K562 (cell line): ENCODE data around the gene PAPOLB.

Source experiments
- ELK1 ChIP-seq: sonication (generic); formaldehyde crosslinking; IDR thresholded peaks from 2 replicates; pipeline ENCODE4 v1.8.1; 2022; ENCODE audit warnings: missing genetic modification reagents
- GMEB1 ChIP-seq: fragments of 250-450 bp; sonication (Bioruptor Pico); IDR thresholded peaks from 2 replicates; pipeline ENCODE4 v1.4.0; 2020; ENCODE audit warnings: mild to moderate bottlenecking
- NFIC ChIP-seq: fragments of 450-650 bp; IDR thresholded peaks from 2 replicates; pipeline ENCODE4 v1.6.1; 2017; ENCODE audit warnings: mild to moderate bottlenecking, inconsistent platforms
- NR1H2 ChIP-seq: sonication (generic); formaldehyde crosslinking; IDR thresholded peaks from 2 replicates; pipeline ENCODE4 v1.4.0; 2020; ENCODE audit warnings: mild to moderate bottlenecking, missing genetic modification reagents
- PATZ1 ChIP-seq: fragments of 250-450 bp; sonication (Bioruptor Pico); IDR thresholded peaks from 2 replicates; pipeline ENCODE4 v1.5.0; 2020; ENCODE audit warnings: mild to moderate bottlenecking, borderline replicate concordance
- PCBP2 ChIP-seq: fragments of 200-400 bp; formaldehyde crosslinking; IDR thresholded peaks from 2 replicates; pipeline ENCODE4 v1.6.1; 2018; ENCODE audit warnings: low read length, low read depth, mild to moderate bottlenecking, moderate library complexity; ENCODE audit not compliant: poor library complexity, severe bottlenecking
- POLR2A ChIP-seq: fragments of 450-650 bp; conservative IDR thresholded peaks from 2 replicates; pipeline ENCODE4 v1.6.1; 2016
- POLR2AphosphoS5 ChIP-seq: IDR thresholded peaks from 2 replicates; pipeline ENCODE4 v1.6.1; 2011; ENCODE audit warnings: mild to moderate bottlenecking, low read depth, low read length, moderate library complexity; ENCODE audit not compliant: control insufficient read depth, insufficient read depth
- PRPF4 ChIP-seq: fragments of 200-400 bp; formaldehyde crosslinking; IDR thresholded peaks from one replicate; pipeline ENCODE4 v1.6.1; 2017; ENCODE audit warnings: low read length, low read depth, mild to moderate bottlenecking; ENCODE audit not compliant: insufficient read depth, poor library complexity, severe bottlenecking
- REST ChIP-seq, 2 experiments: fragments of 450-650 bp; formaldehyde crosslinking in 1 of 2; IDR thresholded peaks; 2 replicates each; pipeline versions ENCODE4 v1.4.0 to v1.6.1; 2014 to 2020; ENCODE audit warnings: mild to moderate bottlenecking in 2 of 2, borderline replicate concordance in 1 of 2, low read depth in 1 of 2
- SREBF2 ChIP-seq: sonication (generic); formaldehyde crosslinking; IDR thresholded peaks from 2 replicates; pipeline ENCODE4 v1.4.0; 2020; ENCODE audit warnings: mild to moderate bottlenecking, missing genetic modification reagents
- U2AF2 ChIP-seq: fragments of 200-400 bp; formaldehyde crosslinking; optimal IDR thresholded peaks from 2 replicates; pipeline ENCODE3; 2017; ENCODE audit warnings: low read depth, mild to moderate bottlenecking, low read length
- ZNF740 ChIP-seq, 3 experiments: fragments of 200-800 bp in 1 of 3; sonication (Bioruptor generic) in 1 of 3; sonication (generic) in 1 of 3; formaldehyde crosslinking in 1 of 3; IDR thresholded peaks; 2 replicates each; pipeline versions ENCODE4 v1.6.1 to v1.8.0; 2016 to 2022; ENCODE audit warnings: mild to moderate bottlenecking in 2 of 3, missing compliant biosample characterization in 2 of 3, missing genetic modification characterization in 2 of 3, missing genetic modification reagents in 1 of 3
- TF ChIP-seq, protein P1 (sequence below), 3 experiments: IDR thresholded peaks in 2 of 3; conservative IDR thresholded peaks in 1 of 3; 2 replicates each; pipeline ENCODE4 v1.5.1; 2011 to 2012; ENCODE audit warnings: low read length in 3 of 3, mild to moderate bottlenecking in 3 of 3, control low read depth in 2 of 3, improper control_type of control experiment in 1 of 3, inconsistent platforms in 1 of 3, low read depth in 1 of 3, mixed read lengths in 1 of 3, moderate library complexity in 1 of 3; ENCODE audit not compliant: insufficient read depth in 2 of 3

- TF ChIP-seq GMEB1 (CRISPR knock-in tag): no peak
- TF ChIP-seq PATZ1 (CRISPR knock-in tag): no peak
- no peak for TF ChIP-seq ELK1
- no peak for TF ChIP-seq PCBP2
- no peak for TF ChIP-seq U2AF2
- no peak for TF ChIP-seq NFIC
- no peak for TF ChIP-seq SREBF2 (CRISPR knock-in tag)
- no peak for TF ChIP-seq POLR2AphosphoS5
- TF ChIP-seq, protein P1, sequence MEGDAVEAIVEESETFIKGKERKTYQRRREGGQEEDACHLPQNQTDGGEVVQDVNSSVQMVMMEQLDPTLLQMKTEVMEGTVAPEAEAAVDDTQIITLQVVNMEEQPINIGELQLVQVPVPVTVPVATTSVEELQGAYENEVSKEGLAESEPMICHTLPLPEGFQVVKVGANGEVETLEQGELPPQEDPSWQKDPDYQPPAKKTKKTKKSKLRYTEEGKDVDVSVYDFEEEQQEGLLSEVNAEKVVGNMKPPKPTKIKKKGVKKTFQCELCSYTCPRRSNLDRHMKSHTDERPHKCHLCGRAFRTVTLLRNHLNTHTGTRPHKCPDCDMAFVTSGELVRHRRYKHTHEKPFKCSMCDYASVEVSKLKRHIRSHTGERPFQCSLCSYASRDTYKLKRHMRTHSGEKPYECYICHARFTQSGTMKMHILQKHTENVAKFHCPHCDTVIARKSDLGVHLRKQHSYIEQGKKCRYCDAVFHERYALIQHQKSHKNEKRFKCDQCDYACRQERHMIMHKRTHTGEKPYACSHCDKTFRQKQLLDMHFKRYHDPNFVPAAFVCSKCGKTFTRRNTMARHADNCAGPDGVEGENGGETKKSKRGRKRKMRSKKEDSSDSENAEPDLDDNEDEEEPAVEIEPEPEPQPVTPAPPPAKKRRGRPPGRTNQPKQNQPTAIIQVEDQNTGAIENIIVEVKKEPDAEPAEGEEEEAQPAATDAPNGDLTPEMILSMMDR (IDR thresholded peaks at IDR 0.05 in 2 of 3, conservative IDR thresholded peaks at IDR 0.05 in 1 of 3; ENCODE audit: insufficient read depth in 2 of 3, low read depth in 1 of 3, low read length in 3 of 3): no peak
- no peak for TF ChIP-seq PRPF4
- no peak for TF ChIP-seq ZNF740 (CRISPR knock-in tag; IDR thresholded peaks at IDR 0.05)
- TF ChIP-seq ZNF740 (tag; IDR thresholded peaks at IDR 0.05): no peak
- TF ChIP-seq POLR2A: no peak
- no peak for TF ChIP-seq REST (IDR thresholded peaks at IDR 0.05; ENCODE audit: borderline replicate concordance)
- TF ChIP-seq REST (CRISPR knock-in tag; IDR thresholded peaks at IDR 0.05; ENCODE audit: low read depth): no peak
- TF ChIP-seq NR1H2: no peak
Measured at GRCh38 chr7:4850262-4850795, 11.5 kb downstream of the PAPOLB start.
